Naive thymus-derived CD4-positive, alpha-beta T cell (primary cell): Measurements from ENCODE around the gene CDK14. TPM values are rescaled to one million over a fixed set of nuclear protein-coding genes. Genes with fewer than 3 reads are reported as not detected.

Experiments used
- ATAC-seq: fragments of 150-1000 bp; cut with Tn5 transposase; 2 replicates; pipeline ENCODE4 v1.10.0; 2021; ENCODE audit warnings: mild to moderate bottlenecking, moderate library complexity
- CTCF ChIA-PET: fragments of 350-600 bp; sonication (Branson Sonifier 250); formaldehyde crosslinking; loops from one replicate; lab custom pipeline; 2021; ENCODE audit warnings: antibody characterized with exemption; lab: Charles Lee
- POLR2A ChIA-PET: fragments of 350-600 bp; sonication (Branson Sonifier 250); formaldehyde crosslinking; loops from one replicate; lab custom pipeline; 2021; ENCODE audit warnings: antibody characterized with exemption, inconsistent platforms; lab: Charles Lee
- DNase-seq, 9 donors: peaks; one replicate each; pipeline versions ENCODE4 v3.0.0 to v3.0.0-alpha.2; 2020 to 2022; ENCODE audit warnings: mixed read lengths in 1 of 9
- H3K27ac ChIP-seq: one replicate; pipeline ENCODE4 v1.7.0; 2013; ENCODE audit warnings: mild to moderate bottlenecking, low read depth, low read length, moderate library complexity
- H3K27me3 ChIP-seq, 2 donors: one replicate each; pipeline ENCODE4 v1.7.0; 2013; ENCODE audit warnings: low read length in 2 of 2, mild to moderate bottlenecking in 2 of 2, moderate library complexity in 2 of 2; ENCODE audit not compliant: control insufficient read depth in 2 of 2, insufficient read depth in 2 of 2
- H3K36me3 ChIP-seq, 3 experiments: 1 replicate in 2 of 3; 2 replicates in 1 of 3; pipeline ENCODE4 v1.7.0; 2013; ENCODE audit warnings: low read length in 3 of 3, mild to moderate bottlenecking in 3 of 3, moderate library complexity in 1 of 3; ENCODE audit not compliant: insufficient read depth in 3 of 3, control insufficient read depth in 2 of 3
- H3K4me1 ChIP-seq, 2 donors: one replicate each; pipeline ENCODE4 v1.7.0; 2013; ENCODE audit warnings: low read length in 2 of 2, mild to moderate bottlenecking in 2 of 2, moderate library complexity in 1 of 2; ENCODE audit not compliant: control insufficient read depth in 2 of 2, insufficient read depth in 2 of 2
- H3K4me3 ChIP-seq: 2 replicates; pipeline ENCODE4 v1.7.0; 2013; ENCODE audit warnings: mild to moderate bottlenecking, low read length
- H3K9me3 ChIP-seq, 3 experiments: 1 replicate in 2 of 3; 2 replicates in 1 of 3; pipeline ENCODE4 v1.7.0; 2013; ENCODE audit warnings: low read length in 3 of 3; ENCODE audit not compliant: control insufficient read depth in 2 of 3
- H3K27ac Mint-ChIP-seq, 9 donors: one replicate each; pipeline ENCODE4 v1.8.0; 2020 to 2022; ENCODE audit warnings: mixed read lengths in 9 of 9, mild to moderate bottlenecking in 8 of 9, moderate library complexity in 5 of 9, inconsistent platforms in 2 of 9
- H3K27me3 Mint-ChIP-seq, 5 donors: one replicate each; pipeline ENCODE4 v1.8.0; 2021 to 2022; ENCODE audit warnings: mixed read lengths in 5 of 5, mild to moderate bottlenecking in 1 of 5
- H3K36me3 Mint-ChIP-seq, 5 donors: one replicate each; pipeline ENCODE4 v1.8.0; 2020 to 2022; ENCODE audit warnings: mixed read lengths in 5 of 5, mild to moderate bottlenecking in 3 of 5, inconsistent platforms in 1 of 5
- H3K4me1 Mint-ChIP-seq, 7 donors: one replicate each; pipeline ENCODE4 v1.8.0; 2020 to 2022; ENCODE audit warnings: mixed read lengths in 7 of 7, mild to moderate bottlenecking in 3 of 7, inconsistent platforms in 1 of 7
- H3K4me3 Mint-ChIP-seq, 10 donors: one replicate each; pipeline ENCODE4 v1.8.0; 2020 to 2022; ENCODE audit warnings: mild to moderate bottlenecking in 10 of 10, mixed read lengths in 10 of 10, moderate library complexity in 6 of 10, inconsistent platforms in 2 of 10
- H3K9me3 Mint-ChIP-seq, 11 donors: one replicate each; pipeline ENCODE4 v1.8.0; 2020 to 2022; ENCODE audit warnings: mixed read lengths in 11 of 11, mild to moderate bottlenecking in 4 of 11, inconsistent platforms in 1 of 11, moderate library complexity in 1 of 11
- intact Hi-C, 2 donors: fragments of 100-400 bp; cut with micrococcal nuclease; formaldehyde crosslinking; loops; one replicate each; pipeline ENCODE4 v1.15.1; 2023
- polyA plus RNA-seq, 2 donors: library from polyadenylated mRNA; unstranded; fragments of 300-500 nt; fragmentation: Illumina TruSeq; gene quantifications; one replicate each; pipeline ENCODE4 v1.2.3, GENCODE V29; 2021
- total RNA-seq, 6 experiments: library from RNA in 5 of 6; stranded (reverse) in 5 of 6; gene quantifications; 1 replicate in 5 of 6; 2 replicates in 1 of 6; pipeline ENCODE4 v1.2.3 and lab custom pipeline; 2021 to 2026

Gene CDK14
- total and polyA plus RNA-seq, 7 experiments from 2014 or later: 0.05 to 9.9 (median 0.72) TPM; not detected in 1

DNA sequence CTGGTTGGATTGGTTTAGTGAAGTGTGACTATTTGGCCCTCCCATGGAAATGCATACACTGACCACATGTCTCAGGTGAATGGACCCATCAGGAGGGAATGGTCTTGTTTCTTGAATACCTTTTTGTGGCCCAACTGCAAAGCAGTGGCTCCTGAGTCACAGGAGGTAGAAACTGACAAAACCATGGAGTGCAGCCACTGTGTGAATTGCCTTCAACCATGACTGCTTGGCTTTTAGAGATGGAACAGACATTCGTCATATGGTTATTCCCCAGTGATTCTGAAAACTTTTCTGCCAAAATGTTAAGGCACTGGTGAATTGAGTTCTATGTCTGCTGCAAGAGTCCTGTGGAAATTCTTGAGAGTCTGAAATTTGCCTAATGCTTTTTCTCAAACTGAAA lies 64.7 kb downstream of the CDK14 start:
- H3K4me1 ChIP-seq: no peaks in the 10 kb centered on the region
- no peak overlapping the region for H3K4me3 ChIP-seq
- Mint-ChIP-seq H3K27me3 (peaks cover 0 to 7% (median 0%) of the 10 kb centered on the region in 5 donors), H3K9me3 (peaks cover 0 to 9% (median 0%) of the 10 kb centered on the region in 11 donors), H3K27ac (no peak overlapping the region), H3K36me3 (no peaks in the 10 kb centered on the region), H3K4me3 (no peak overlapping the region), H3K4me1 (no peaks in the 10 kb centered on the region)
- intact Hi-C loops: no loop called here
- ChIA-PET CTCF (no interaction called here), POLR2A (no interaction called here)
- no peaks in the 10 kb centered on the region for H3K9me3 ChIP-seq
- H3K27ac ChIP-seq: no peak overlapping the region
- no peaks in the 10 kb centered on the region for H3K36me3 ChIP-seq
- no peaks in the 10 kb centered on the region for H3K27me3 ChIP-seq
- no peak for DNase-seq
- no peak for ATAC-seq

DNA sequence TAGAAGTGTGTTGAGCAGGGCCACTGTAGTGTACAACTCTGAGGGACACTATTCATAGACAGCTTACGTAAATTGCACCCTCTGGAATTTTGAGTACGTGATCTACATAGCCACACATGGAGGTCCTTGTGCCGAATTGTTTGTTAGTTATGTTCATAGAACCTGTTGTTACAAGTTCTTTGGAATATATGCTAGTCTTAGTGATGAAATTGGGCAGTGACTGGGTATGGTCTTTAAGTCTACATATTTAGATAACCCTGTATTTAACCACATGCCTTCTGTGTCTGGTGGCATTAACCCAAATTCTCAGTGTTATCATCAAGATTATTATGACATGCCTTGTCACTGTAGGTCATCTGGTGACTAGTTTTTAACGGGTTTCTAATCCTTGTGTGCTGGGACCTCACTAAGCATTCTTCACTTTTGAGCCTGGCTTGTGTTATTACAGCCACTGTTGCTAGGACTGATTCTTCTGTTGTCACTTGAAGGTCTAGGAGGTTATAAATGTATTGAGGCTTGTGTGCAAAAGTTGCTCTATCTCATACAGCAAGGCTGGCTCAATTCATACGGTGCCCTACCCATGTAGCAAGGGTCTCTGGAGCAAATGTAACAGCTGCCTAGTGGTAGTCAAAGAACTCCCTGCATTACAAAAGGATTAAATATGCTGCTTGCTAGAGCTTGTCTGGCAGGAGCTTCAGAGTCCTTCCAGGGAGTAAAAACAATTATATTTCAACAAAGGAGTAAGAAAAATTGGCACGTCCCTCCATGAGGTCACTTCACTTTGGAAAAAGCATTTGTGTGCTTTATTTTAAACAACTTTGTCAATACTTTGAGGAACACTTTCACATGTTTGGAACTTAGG lies 65.4 kb downstream of the CDK14 start:
- peaks cover 0 to 7% (median 0%) of the 10 kb centered on the region in 5 donors for H3K27me3 Mint-ChIP-seq

DNA sequence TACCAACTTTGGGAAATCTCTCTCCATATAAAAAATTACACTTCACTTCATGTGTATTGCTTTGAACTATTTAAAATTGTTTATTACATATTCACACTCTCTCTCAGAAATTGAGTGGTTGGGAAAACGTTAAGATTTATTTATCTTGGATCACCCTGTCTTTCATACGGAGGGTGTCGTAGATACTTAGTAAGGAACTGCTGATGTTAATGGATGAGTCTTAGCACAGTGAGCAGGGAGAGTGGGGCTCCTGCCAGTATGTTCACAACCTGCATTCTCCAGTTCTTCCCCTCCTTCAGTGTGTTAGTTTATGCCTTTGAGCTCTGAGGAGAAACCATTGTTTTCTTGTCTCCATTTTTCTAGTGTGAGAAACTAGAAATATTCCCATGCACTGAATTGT lies 67.1 kb downstream of the CDK14 start:
- H3K27me3 ChIP-seq: no peaks in the 10 kb centered on the region
- Mint-ChIP-seq H3K4me3 (no peak overlapping the region), H3K27ac (no peak overlapping the region), H3K9me3 (peaks cover 0 to 5% (median 0%) of the 10 kb centered on the region in 11 donors), H3K4me1 (no peaks in the 10 kb centered on the region), H3K36me3 (no peaks in the 10 kb centered on the region), H3K27me3 (peaks cover 0 to 6% (median 0%) of the 10 kb centered on the region in 5 donors)
- no peak for DNase-seq
- intact Hi-C loops: no loop called here
- no peak for ATAC-seq
- no peaks in the 10 kb centered on the region for H3K36me3 ChIP-seq
- H3K27ac ChIP-seq: no peak overlapping the region
- POLR2A ChIA-PET: no interaction called here
- H3K9me3 ChIP-seq: no peaks in the 10 kb centered on the region
- no peaks in the 10 kb centered on the region for H3K4me1 ChIP-seq
- no peak overlapping the region for H3K4me3 ChIP-seq
- CTCF ChIA-PET: no interaction called here

More for the DNA sequence above, 65.4 kb downstream of the CDK14 start:
- intact Hi-C loops: no loop called here
- no peaks in the 10 kb centered on the region for H3K27me3 ChIP-seq
- Mint-ChIP-seq H3K27ac (no peak overlapping the region), H3K4me3 (no peak overlapping the region), H3K36me3 (no peaks in the 10 kb centered on the region), H3K4me1 (no peaks in the 10 kb centered on the region), H3K9me3 (peaks cover 0 to 9% (median 0%) of the 10 kb centered on the region in 11 donors)
- ATAC-seq: no peak
- H3K9me3 ChIP-seq: no peaks in the 10 kb centered on the region
- no peaks in the 10 kb centered on the region for H3K36me3 ChIP-seq
- CTCF ChIA-PET: no interaction called here
- H3K4me1 ChIP-seq: no peaks in the 10 kb centered on the region
- no peak for DNase-seq
- no peak overlapping the region for H3K27ac ChIP-seq
- POLR2A ChIA-PET: no interaction called here
- no peak overlapping the region for H3K4me3 ChIP-seq

DNA sequence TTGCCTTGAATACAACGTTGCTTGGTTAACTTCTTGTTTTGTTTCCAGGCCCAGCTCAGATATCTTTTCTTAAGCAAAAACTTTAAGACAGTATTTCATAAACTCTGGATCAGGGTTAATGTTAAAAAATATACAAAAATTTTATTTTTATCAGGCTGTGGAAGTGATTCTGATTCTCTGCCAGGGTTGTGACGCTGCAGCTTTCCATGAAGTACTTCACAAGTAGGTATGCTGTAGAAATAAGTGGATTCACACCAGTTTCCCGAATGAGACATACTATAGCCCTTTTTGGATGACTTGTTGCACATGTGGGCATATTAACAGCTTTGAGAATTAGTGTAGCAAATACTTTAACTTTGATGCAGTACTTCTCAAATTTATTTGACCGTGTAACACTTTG lies 70.1 kb downstream of the CDK14 start:
- intact Hi-C loops: no loop called here
- no peak for DNase-seq
- Mint-ChIP-seq H3K9me3 (peaks cover 0 to 9% (median 0%) of the 10 kb centered on the region in 11 donors), H3K36me3 (no peaks in the 10 kb centered on the region), H3K4me3 (no peak overlapping the region), H3K4me1 (no peaks in the 10 kb centered on the region), H3K27me3 (peaks cover 0 to 5% (median 0%) of the 10 kb centered on the region in 5 donors), H3K27ac (no peak overlapping the region)
- POLR2A ChIA-PET: no interaction called here
- no peak for ATAC-seq
- CTCF ChIA-PET: no interaction called here
- no peak overlapping the region for H3K27ac ChIP-seq
- no peaks in the 10 kb centered on the region for H3K9me3 ChIP-seq
- no peaks in the 10 kb centered on the region for H3K27me3 ChIP-seq
- no peaks in the 10 kb centered on the region for H3K4me1 ChIP-seq
- H3K36me3 ChIP-seq: no peaks in the 10 kb centered on the region
- no peak overlapping the region for H3K4me3 ChIP-seq

DNA sequence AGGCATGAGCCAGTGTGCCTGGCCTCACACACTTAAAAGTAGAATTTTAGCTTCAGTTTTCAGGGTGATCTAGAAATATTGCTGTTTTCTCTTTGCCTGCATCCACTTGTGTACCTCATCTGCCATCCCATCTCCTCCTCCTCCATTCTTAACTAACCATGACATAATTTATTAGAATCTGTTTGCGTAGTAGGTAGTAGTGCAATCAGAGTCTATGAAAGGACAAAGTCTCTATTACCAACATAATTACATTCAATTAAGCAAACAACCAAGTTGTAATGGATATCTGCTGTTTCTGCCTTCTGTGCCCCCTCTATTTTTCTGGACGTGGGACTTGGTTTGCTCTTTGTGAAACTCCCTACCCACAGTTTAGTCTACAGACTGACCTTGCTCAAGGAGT lies 72.9 kb downstream of the CDK14 start:
- Histone ChIP-seq H3K9me3 (no peaks in the 10 kb centered on the region), H3K36me3 (no peaks in the 10 kb centered on the region), H3K4me3 (no peak overlapping the region), H3K27me3 (no peaks in the 10 kb centered on the region), H3K27ac (no peak overlapping the region), H3K4me1 (no peaks in the 10 kb centered on the region)
- Mint-ChIP-seq H3K9me3 (peaks cover 0 to 9% (median 0%) of the 10 kb centered on the region in 11 donors), H3K27ac (no peak overlapping the region), H3K27me3 (peaks cover 0 to 5% (median 0%) of the 10 kb centered on the region in 5 donors), H3K4me3 (no peak overlapping the region), H3K4me1 (no peaks in the 10 kb centered on the region), H3K36me3 (no peaks in the 10 kb centered on the region)
- POLR2A ChIA-PET: no interaction called here
- ATAC-seq: no peak
- DNase-seq: no peak
- intact Hi-C loops: no loop called here
- CTCF ChIA-PET: no interaction called here

DNA sequence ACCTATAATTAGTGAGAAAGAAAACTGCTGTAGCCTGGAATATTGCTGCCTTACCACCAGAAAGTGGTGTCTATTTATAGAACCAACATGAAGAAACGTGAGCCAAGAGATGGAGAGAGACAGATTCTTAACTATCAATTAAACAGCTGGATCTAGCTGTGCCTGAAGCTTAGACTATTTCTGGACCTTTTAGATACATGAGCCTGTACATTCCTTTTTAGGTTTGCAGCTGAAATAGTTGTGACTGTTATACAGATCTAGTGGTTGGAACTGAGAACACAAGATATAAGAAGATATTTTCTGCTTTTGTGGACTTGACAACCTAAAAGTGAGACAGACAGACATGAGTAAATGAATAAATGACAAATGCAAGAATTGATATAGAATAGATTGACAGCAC lies 73.4 kb downstream of the CDK14 start:
- Mint-ChIP-seq H3K27me3 (peaks cover 0 to 5% (median 0%) of the 10 kb centered on the region in 5 donors), H3K4me3 (no peak overlapping the region), H3K27ac (no peak overlapping the region), H3K36me3 (no peaks in the 10 kb centered on the region), H3K9me3 (peaks cover 0 to 9% (median 0%) of the 10 kb centered on the region in 11 donors), H3K4me1 (no peaks in the 10 kb centered on the region)
- DNase-seq: no peak
- Histone ChIP-seq H3K27me3 (no peaks in the 10 kb centered on the region), H3K36me3 (no peaks in the 10 kb centered on the region), H3K9me3 (no peaks in the 10 kb centered on the region), H3K4me3 (no peak overlapping the region), H3K4me1 (no peaks in the 10 kb centered on the region), H3K27ac (no peak overlapping the region)
- CTCF ChIA-PET: no interaction called here
- POLR2A ChIA-PET: no interaction called here
- intact Hi-C loops: no loop called here
- ATAC-seq: no peak

DNA sequence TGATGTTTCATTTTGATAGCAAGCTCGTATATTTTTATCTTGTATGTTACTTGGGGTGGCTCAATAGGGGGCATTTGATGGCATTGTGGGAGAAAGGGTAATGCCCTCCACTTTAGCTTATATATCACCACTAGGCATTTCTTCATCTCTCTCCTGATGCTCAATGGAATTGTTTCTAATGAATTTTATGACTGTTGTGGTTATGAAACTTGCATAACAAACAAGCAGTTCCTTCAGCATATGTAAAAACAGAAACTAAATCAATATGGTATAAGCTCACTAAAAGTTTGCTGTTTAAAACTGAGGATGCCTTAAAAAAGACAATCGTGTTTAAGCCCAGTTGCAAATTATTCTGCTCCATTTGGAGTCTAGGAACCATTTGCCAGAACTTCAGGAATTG lies 75.5 kb downstream of the CDK14 start:
- H3K9me3 Mint-ChIP-seq: peaks cover 0 to 9% (median 0%) of the 10 kb centered on the region in 11 donors
- H3K4me1 Mint-ChIP-seq: peaks cover 0 to 2% (median 0%) of the 10 kb centered on the region in 7 donors
- no peaks in the 10 kb centered on the region for H3K36me3 Mint-ChIP-seq
- Histone ChIP-seq H3K27me3 (no peaks in the 10 kb centered on the region), H3K36me3 (no peaks in the 10 kb centered on the region), H3K4me1 (no peaks in the 10 kb centered on the region), H3K27ac (no peak overlapping the region), H3K9me3 (no peaks in the 10 kb centered on the region), H3K4me3 (no peak overlapping the region)
- no peak for ATAC-seq
- no peak for DNase-seq
- no peak overlapping the region for H3K27ac Mint-ChIP-seq
- no peak overlapping the region for H3K4me3 Mint-ChIP-seq
- peaks cover 0 to 9% (median 5%) of the 10 kb centered on the region in 5 donors for H3K27me3 Mint-ChIP-seq
- intact Hi-C loops: no loop called here
- CTCF ChIA-PET: no interaction called here
- POLR2A ChIA-PET: no interaction called here
